WERI-Rb-1 (cell line): ENCODE data around the gene CELSR1.

Experiments
- DNase-seq: peaks from one replicate; pipeline ENCODE4 v3.0.0-alpha.2; 2020
- H3K27ac ChIP-seq: fragments of 250-450 bp; sonication (Bioruptor Pico); 2 replicates; pipeline ENCODE4 v1.5.1; 2020; ENCODE audit warnings: mild to moderate bottlenecking, moderate library complexity
- H3K27me3 ChIP-seq: fragments of 250-450 bp; sonication (Bioruptor Pico); 2 replicates; pipeline ENCODE4 v1.5.1; 2021; ENCODE audit warnings: mild to moderate bottlenecking, low read depth, moderate library complexity; ENCODE audit not compliant: insufficient read depth, severe bottlenecking
- H3K36me3 ChIP-seq: fragments of 250-450 bp; sonication (Bioruptor Pico); 2 replicates; pipeline ENCODE4 v1.5.1; 2020; ENCODE audit warnings: mild to moderate bottlenecking, moderate library complexity
- H3K4me3 ChIP-seq: 2 replicates; pipeline ENCODE4 v1.5.1; 2011; ENCODE audit warnings: low read depth, mild to moderate bottlenecking, control low read depth, low read length
- H3K9me3 ChIP-seq: fragments of 250-450 bp; sonication (Bioruptor Pico); 2 replicates; pipeline ENCODE4 v1.5.1; 2021; ENCODE audit warnings: mild to moderate bottlenecking, moderate library complexity; ENCODE audit not compliant: severe bottlenecking
- CTCF ChIP-seq: IDR thresholded peaks from 2 replicates; pipeline ENCODE4 v1.5.1; 2011; ENCODE audit warnings: low read depth, mild to moderate bottlenecking, control low read depth, inconsistent platforms, low read length

CELSR1 gene

GRCh38 chr22:46417769-46418168, 119.7 kb downstream of the CELSR1 start:
- no peak for TF ChIP-seq CTCF
- Histone ChIP-seq H3K9me3 (no peaks in the 10 kb centered on the region), H3K36me3 (no peaks in the 10 kb centered on the region), H3K4me3 (no peak overlapping the region), H3K27me3 (no peaks in the 10 kb centered on the region), H3K27ac (no peak overlapping the region)
- no peak for DNase-seq

GRCh38 chr22:46416891-46417580, 120.4 kb downstream of the CELSR1 start:
- TF ChIP-seq CTCF = no peak
- no peak for DNase-seq
- Histone ChIP-seq H3K27me3 (no peaks in the 10 kb centered on the region), H3K9me3 (no peaks in the 10 kb centered on the region), H3K36me3 (no peaks in the 10 kb centered on the region), H3K4me3 (no peak overlapping the region), H3K27ac (no peak overlapping the region)

- DNase-seq = no peak
- Histone ChIP-seq H3K36me3 (no peaks in the 10 kb centered on the region), H3K27me3 (no peaks in the 10 kb centered on the region), H3K9me3 (no peaks in the 10 kb centered on the region), H3K27ac (no peak overlapping the region), H3K4me3 (no peak overlapping the region)
- no peak for TF ChIP-seq CTCF
Measured at GRCh38 chr22:46416520-46416871, 120.9 kb downstream of the CELSR1 start.

GRCh38 chr22:46415776-46416519, 121.5 kb downstream of the CELSR1 start:
- H3K27ac ChIP-seq = no peak overlapping the region
- H3K4me3 ChIP-seq = no peak overlapping the region
- TF ChIP-seq CTCF = no peak
- H3K36me3 ChIP-seq = no peaks in the 10 kb centered on the region
- no peak for DNase-seq
- H3K9me3 ChIP-seq = no peaks in the 10 kb centered on the region
- H3K27me3 ChIP-seq = no peaks in the 10 kb centered on the region

- no peak overlapping the region for H3K27ac ChIP-seq
- no peaks in the 10 kb centered on the region for H3K36me3 ChIP-seq
- no peak overlapping the region for H3K4me3 ChIP-seq
- no peaks in the 10 kb centered on the region for H3K9me3 ChIP-seq
- no peaks in the 10 kb centered on the region for H3K27me3 ChIP-seq
- no peak for DNase-seq
- no peak for TF ChIP-seq CTCF
Measured at GRCh38 chr22:46414704-46415103, 122.7 kb downstream of the CELSR1 start.
